A673 (cell line): Measurements from ENCODE around the gene ABCB8.

Experiments
- CTCF ChIP-seq: fragments of 300-800, 200-600 bp; sonication (generic); conservative IDR thresholded peaks from 2 replicates; pipeline ENCODE4 v1.5.1; 2017; ENCODE audit warnings: low read depth, mild to moderate bottlenecking, antibody characterized with exemption, low read length, moderate library complexity, mixed read lengths
- EZH2 ChIP-seq: fragments of 200-600 bp; sonication (generic); IDR thresholded peaks from 2 replicates; pipeline ENCODE4 v1.6.1; 2017; ENCODE audit warnings: borderline replicate concordance, low read depth, mild to moderate bottlenecking, mixed read lengths, antibody characterized with exemption, low read length; ENCODE audit not compliant: poor library complexity, severe bottlenecking

GRCh38 chr7:151078233-151079040 lies 50.2 kb downstream of the ABCB8 start:
- no peak for TF ChIP-seq CTCF
- no peak for TF ChIP-seq EZH2
